ENCODE measurements around the gene ZNF223.

The ZNF223 gene

DNA sequence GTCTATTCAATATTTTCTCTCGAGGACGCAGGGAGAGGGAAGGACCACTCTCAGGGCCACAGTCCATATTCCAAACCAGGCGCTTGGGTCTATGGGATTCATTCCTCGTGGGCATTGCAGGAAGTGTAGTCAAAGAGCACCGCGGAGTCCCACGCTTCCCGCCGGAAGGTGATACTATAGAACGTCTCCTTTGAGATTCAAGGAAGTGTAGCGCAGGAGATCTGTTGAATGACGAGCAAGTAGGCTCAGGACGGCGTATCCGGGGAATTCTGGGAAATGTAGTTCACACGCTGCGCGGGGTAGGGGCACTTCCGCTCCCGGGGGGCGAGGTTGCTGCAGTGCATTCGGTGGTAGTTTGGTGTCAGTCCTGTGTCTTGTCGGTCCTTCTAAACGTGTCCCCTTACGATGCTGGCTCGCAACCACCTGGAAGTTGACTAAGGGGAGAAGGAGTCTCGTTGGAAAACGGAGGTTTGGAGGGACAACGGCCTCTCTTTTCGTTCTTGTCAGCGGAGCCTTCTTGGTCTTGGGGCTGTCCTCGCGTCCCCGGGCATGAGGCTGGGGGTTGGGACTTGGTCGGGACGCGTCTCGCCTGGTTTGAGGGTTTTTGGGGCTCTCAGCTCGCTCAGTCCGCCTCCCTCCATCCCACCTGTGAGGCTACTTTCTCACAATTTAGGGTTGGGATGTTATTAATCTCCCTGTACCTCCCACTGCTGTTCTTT is 20.1 kb downstream of the ZNF223 start, which contains the start of gene ZNF284:
Gene ZNF284, plus strand, starts transcription at position 336 of the 719 bp plus-strand sequence. CDS start 4,231 bp downstream, outside the sequence.
- peak; percentile 93 for DNase-seq (ENCODE audit: low read depth)

DNA sequence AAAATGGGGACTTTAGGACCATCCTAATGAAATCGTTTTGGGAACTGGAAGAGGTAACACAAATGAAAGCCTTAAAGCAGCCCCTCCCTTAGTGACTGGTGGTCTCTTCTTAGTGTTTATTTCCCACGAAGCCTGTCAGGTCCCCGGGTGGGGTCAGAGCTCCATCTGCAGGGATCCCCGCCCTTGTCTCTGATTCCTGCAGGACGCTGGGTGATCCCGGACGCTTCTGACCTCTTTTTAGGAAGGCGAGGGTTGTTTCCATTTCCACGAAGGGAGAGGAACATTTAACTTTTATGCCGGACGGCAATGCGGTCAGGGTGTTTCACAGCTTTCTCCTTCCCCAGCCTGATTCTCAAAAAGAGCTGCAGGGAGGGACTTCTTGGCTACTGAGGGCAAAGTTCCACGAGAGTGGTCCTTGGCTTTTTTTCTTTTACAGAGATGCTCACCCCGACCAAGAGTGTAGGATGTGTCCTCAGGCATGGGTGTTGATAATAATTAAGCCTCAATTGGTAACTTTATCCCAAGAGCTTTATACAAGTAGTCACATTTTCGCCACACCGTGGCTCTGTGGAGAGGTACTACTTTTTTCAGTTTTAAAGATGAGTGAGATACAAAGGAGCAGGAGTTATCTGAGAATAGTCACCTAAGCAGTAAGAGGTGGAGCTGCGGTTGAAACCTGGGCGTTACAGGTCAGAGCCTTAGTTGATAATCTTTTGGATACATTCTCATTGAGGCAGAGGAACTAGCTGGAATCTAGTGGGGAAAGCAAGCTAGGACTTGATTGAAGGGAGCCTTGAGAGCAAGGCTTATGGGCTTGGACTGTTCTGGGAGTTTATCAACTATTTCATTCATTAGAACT is 20.9 kb downstream of the ZNF223 start:
- DNase-seq (ENCODE audit: low read depth), result peak; percentile 25

DNA sequence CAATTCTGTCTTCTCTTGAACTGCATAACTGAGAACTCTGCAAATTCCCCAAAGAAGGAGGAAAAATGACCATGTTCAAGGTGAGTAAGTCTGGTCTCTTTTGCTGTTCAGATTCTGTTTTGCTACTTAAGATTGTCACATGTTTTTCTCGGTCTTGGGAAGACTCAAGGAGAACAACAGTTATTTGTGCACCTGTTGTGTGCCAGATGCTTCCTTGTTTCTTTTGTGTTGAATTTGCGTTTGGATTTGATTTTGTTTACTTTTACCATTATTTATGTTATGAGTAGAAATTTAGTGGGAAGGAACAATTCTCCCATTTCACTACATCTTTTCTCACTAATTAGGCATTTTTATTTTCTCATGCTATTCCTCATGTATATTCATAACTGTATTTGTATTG is 24.5 kb downstream of the ZNF223 start:
- DNase-seq (ENCODE audit: low read depth), result no peak

DNA sequence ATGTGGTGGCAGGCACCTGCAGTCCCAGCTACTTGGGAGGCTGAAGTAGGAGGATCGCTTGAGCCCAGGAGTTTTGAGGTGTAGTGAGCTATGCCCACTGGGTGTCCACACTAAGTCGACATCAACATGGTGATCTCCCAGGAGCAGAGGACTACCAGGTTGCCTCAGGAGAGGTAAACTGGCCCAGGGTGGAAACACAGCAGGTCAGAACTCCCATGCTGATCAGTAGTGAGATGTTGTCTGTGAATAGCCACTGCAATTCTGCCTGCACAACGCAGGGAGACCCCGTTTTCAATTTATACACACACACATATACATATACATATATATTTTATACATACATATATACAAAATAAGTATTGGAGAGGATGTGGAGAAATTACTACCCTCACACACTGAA is 40.3 kb downstream of the ZNF223 start:
- DNase-seq (ENCODE audit: low read depth), result no peak

DNA sequence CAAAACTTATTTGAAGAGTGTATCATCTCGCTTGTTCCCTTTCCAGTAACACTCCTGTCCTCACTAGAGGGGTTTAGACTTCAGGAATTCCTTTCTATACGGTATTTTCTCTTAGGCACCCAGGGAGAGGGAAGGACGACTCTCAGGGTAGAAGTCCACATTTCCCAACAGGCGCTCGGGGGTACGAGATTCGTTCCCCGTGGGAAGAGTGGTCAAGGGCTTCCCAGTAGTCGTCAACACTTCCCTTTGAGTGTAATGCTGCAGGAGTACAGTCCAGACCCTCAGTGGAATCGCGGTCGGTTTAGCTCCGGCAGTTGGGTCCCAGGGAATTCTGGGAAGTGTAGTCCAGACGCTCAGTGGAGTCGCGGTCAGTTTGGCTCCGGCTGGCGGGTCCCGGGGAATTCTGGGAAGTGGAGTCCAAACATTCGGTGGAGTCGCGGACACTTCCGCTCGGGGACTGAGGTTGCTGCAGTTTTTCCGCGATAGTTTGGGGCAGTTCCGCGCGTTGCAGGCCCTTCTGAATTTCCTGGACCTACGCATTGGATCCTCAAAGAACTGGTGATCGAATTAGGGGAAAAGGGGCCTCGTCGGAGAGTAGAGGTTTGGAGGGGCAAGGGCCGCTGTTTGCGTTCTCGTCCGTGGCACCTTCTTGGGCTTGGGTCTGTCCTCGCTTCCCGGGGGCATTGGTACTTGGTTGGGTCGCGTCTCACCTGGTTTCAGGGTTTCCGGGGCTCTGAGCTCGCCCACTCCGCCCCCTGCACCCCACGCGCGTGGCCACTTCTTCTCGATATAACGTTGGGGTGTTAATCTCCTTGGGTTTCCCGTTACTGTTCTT is 42.3 kb downstream of the ZNF223 start, which contains the start of gene ZNF224:
Gene ZNF224, plus strand, starts transcription at position 431 of the 835 bp plus-strand sequence. CDS start 3,513 bp downstream, outside the sequence.
- peak; percentile 93 for DNase-seq (ENCODE audit: low read depth)

DNA sequence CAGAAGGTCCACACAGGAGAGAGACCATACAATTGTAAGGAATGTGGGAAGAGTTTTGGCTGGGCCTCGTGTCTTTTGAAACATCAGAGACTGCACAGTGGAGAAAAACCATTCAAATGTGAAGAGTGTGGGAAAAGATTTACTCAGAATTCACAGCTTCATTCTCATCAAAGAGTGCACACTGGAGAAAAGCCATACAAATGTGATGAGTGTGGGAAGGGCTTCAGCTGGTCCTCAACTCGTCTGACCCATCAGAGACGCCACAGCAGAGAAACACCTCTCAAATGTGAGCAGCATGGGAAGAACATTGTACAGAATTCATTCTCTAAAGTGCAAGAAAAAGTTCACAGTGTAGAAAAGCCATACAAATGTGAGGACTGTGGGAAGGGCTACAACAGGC is 55.9 kb downstream of the ZNF223 start:
- no peak for DNase-seq (ENCODE audit: low read depth)

DNA sequence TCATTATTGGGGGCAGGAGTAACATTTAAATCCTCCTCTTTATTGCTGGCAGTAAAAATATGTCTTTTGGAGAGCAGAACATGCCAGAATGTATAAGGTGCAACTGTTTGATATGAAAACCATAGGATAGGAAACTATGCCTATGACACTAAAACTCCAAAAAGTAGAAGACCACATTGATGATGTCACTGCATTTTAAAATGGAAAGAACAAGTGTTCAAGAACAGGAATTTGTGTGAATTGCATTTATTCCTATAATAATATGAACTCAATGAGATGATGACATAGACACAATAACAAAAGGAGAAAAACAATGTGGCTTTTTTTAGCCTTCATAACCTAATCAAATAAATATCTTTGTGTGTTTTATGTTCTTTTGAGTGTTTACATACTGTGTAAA is 57.6 kb downstream of the ZNF223 start:
- no peak for DNase-seq (ENCODE audit: low read depth)

DNA sequence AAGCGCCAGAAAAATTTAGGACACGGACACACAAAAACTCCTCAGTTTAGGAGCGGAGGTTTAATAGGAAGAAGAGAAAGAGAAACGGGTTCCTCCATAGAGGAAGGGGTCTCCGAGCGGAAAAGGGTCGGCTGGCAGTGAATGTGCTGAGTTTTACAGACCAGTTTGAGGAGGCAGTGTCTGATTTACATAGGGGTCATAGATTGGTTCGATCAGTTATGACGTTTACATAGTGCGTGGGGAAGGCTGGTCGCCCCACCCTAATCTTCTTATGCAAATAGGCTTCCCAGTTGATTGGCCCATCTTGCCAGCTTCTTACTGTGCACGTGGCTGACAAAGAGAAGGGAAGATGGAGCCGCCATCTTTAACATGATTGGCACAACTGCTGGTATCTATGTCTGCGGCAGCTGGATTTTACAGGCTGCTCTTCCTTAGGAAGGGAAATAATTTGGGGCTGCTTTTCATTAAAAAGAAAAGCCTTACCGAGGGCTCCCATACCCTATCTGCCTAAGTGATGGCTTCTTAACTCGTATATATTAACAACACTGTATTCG is 60.2 kb downstream of the ZNF223 start:
- DNase-seq (ENCODE audit: low read depth), result peak; percentile 87

DNA sequence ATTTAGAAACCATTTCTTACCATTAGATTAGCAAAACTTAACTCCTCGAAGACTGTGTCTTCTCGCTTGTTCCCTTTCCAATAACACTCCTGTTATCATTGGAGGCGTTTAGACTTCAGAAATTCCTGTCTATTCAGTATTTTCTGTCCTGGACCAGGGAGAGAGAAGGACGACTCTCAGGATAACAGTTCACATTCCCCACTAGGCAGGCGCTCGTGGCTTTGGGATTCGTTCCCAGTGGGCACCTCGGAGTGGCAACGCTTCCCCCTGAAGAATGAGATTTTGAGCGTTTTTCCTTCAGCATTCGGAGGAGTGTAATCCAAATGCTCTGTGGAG is 60.9 kb downstream of the ZNF223 start:
- DNase-seq (ENCODE audit: low read depth), result no peak

DNA sequence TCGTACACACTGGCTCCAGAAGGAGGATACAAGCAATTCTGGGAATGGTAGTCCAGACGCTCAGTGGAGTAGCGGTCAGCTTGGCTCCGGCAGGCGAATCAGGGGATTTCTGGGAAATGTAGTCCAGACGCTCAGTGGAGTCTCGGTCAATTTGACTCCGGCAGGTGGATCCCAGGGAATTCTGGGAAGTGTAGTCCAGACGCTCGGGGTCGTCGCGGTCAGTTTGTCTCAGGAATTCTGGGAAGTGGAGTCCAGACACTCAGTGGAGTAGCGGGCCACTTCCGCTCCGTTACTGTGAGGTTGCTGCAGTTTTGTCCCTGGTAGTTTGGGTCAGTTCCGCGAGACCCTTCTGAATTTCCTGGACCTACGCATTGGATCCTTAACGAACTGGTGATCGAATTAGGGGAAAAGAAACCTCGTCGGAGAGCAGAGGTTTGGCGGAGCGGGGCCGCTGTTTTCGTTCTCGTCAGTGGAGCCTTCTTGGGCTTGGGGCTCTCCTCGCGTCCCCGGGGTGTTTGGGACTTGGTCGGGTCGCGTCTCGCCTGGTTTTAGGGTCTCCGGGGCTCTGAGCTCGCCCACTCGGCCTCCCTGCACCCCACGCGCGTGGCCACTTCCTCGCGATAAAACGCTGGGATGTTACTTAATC is 61.4 kb downstream of the ZNF223 start, which contains the start of gene ZNF225:
Gene ZNF225, plus strand, starts transcription at position 262 of the 646 bp plus-strand sequence. CDS start 2,429 bp downstream, outside the sequence.
- peak; percentile 98 for DNase-seq (ENCODE audit: low read depth)

DNA sequence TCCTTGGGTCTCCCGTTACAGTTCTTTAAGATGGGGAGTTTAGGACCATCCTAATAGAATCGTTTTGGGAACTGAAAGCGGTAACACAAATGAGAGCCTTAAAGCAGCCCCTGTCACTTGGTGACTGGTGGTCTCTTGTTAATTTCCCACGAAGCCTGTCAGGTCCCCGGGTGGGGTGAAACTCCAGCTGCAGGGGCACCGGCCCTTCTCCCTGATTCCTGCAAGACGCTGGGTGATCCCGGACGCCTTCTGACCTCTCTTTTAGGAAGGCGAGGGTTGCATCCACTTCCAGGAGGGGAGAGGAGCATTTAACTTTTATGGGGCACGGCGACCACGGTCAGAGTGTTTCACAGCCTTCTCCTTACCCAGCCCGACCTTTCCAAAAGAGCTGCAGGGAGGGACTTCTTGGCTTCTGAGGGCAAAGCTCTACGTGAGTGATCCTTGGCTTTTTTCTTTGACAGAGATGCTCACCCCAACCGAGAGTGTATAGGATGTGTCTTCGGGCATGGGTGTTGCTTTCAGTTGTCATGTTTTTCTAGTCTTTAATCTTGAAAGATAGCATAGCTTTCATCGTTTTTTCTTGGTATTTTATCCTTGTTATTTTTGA is 62.1 kb downstream of the ZNF223 start:
- DNase-seq (ENCODE audit: low read depth), result peak; percentile 20
